Nephron (organoid): Measurements from ENCODE around the gene RBM12.

ENCODE experiments used
- H3K27ac Mint-ChIP-seq, 3 experiments: 2 replicates each; pipeline ENCODE4 v1.8.0; 2020; ENCODE audit warnings: mixed read lengths in 3 of 3, mild to moderate bottlenecking in 2 of 3, moderate library complexity in 1 of 3
- H3K27me3 Mint-ChIP-seq: 2 replicates; pipeline ENCODE4 v1.8.0; 2021; ENCODE audit warnings: low read depth, mild to moderate bottlenecking, moderate library complexity, mixed read lengths
- H3K36me3 Mint-ChIP-seq: 2 replicates; pipeline ENCODE4 v1.8.0; 2020; ENCODE audit warnings: low read depth, mixed read lengths
- H3K4me1 Mint-ChIP-seq: 2 replicates; pipeline ENCODE4 v1.8.0; 2020; ENCODE audit warnings: mixed read lengths
- H3K4me3 Mint-ChIP-seq, 3 experiments: 2 replicates each; pipeline ENCODE4 v1.8.0; 2020; ENCODE audit warnings: mild to moderate bottlenecking in 3 of 3, mixed read lengths in 3 of 3, moderate library complexity in 2 of 3
- H3K9me3 Mint-ChIP-seq: 2 replicates; pipeline ENCODE4 v1.8.0; 2020; ENCODE audit warnings: mixed read lengths
- CTCF ChIP-seq, 3 experiments: fragments of 200-600 bp; sonication (generic); IDR thresholded peaks; one replicate each; pipeline ENCODE4 v1.5.0; 2021; ENCODE audit warnings: antibody characterized with exemption in 3 of 3; ENCODE audit not compliant: unreplicated experiment in 3 of 3

RBM12 gene

GRCh38 chr20:35660122-35660937, 4.4 kb downstream of the RBM12 start:
- H3K4me3 Mint-ChIP-seq: peak overlapping the region in 1 of 3 experiments; percentile 9
- H3K27ac Mint-ChIP-seq: no peak overlapping the region
- TF ChIP-seq CTCF (IDR thresholded peaks at IDR 0.05; ENCODE audit: unreplicated experiment in 3 of 3): no peak
- no peaks in the 10 kb centered on the region for H3K9me3 Mint-ChIP-seq
- H3K4me1 Mint-ChIP-seq: peaks cover 61% of the 10 kb centered on the region
- H3K36me3 Mint-ChIP-seq: peaks cover 9% of the 10 kb centered on the region
- peaks cover 3% of the 10 kb centered on the region for H3K27me3 Mint-ChIP-seq

- Mint-ChIP-seq H3K4me3 (no peak overlapping the region), H3K4me1 (peaks cover 39% of the 10 kb centered on the region), H3K27ac (peak overlapping the region in 1 of 3 experiments; percentile 22), H3K27me3 (no peaks in the 10 kb centered on the region), H3K9me3 (no peaks in the 10 kb centered on the region), H3K36me3 (peaks cover 12% of the 10 kb centered on the region)
- TF ChIP-seq CTCF (IDR thresholded peaks at IDR 0.05; ENCODE audit: unreplicated experiment in 3 of 3): no peak
Observed at GRCh38 chr20:35657271-35657670, 7.4 kb downstream of the RBM12 start.

- Mint-ChIP-seq H3K9me3 (no peaks in the 10 kb centered on the region), H3K4me1 (peaks cover 19% of the 10 kb centered on the region), H3K4me3 (no peak overlapping the region), H3K27ac (no peak overlapping the region), H3K27me3 (no peaks in the 10 kb centered on the region), H3K36me3 (peaks cover 28% of the 10 kb centered on the region)
- TF ChIP-seq CTCF (IDR thresholded peaks at IDR 0.05; ENCODE audit: unreplicated experiment in 3 of 3): no peak
Observed at GRCh38 chr20:35654415-35654814, 10.3 kb downstream of the RBM12 start.

- Mint-ChIP-seq H3K4me1 (peaks cover 14% of the 10 kb centered on the region), H3K9me3 (no peaks in the 10 kb centered on the region), H3K27me3 (no peaks in the 10 kb centered on the region), H3K27ac (no peak overlapping the region), H3K4me3 (no peak overlapping the region), H3K36me3 (peaks cover 31% of the 10 kb centered on the region)
- TF ChIP-seq CTCF (IDR thresholded peaks at IDR 0.05; ENCODE audit: unreplicated experiment in 3 of 3): no peak
Observed at GRCh38 chr20:35653893-35654292, 10.8 kb downstream of the RBM12 start.

GRCh38 chr20:35653430-35653734, 11.3 kb downstream of the RBM12 start:
- no peaks in the 10 kb centered on the region for H3K27me3 Mint-ChIP-seq
- TF ChIP-seq CTCF (IDR thresholded peaks at IDR 0.05; ENCODE audit: unreplicated experiment in 3 of 3): no peak
- H3K36me3 Mint-ChIP-seq: peaks cover 33% of the 10 kb centered on the region
- no peak overlapping the region for H3K4me3 Mint-ChIP-seq
- H3K4me1 Mint-ChIP-seq: peaks cover 11% of the 10 kb centered on the region
- H3K27ac Mint-ChIP-seq: no peak overlapping the region
- no peaks in the 10 kb centered on the region for H3K9me3 Mint-ChIP-seq
